Esophagus squamous epithelium (tissue), 4 donors: ENCODE data around the gene SZT2.

ENCODE experiments used
- CTCF ChIP-seq, 6 experiments: fragments of 450-650 bp in 4 of 6; fragments of 200-600 bp in 2 of 6; sonication (generic) in 2 of 6; IDR thresholded peaks; one replicate each; pipeline ENCODE4 v1.5.1; 2016 to 2019; ENCODE audit warnings: antibody characterized with exemption in 6 of 6, mild to moderate bottlenecking in 4 of 6, moderate library complexity in 4 of 6
- POLR2A ChIP-seq, 4 donors: fragments of 450-650 bp; IDR thresholded peaks; one replicate each; pipeline ENCODE4 v1.6.1; 2017; ENCODE audit warnings: antibody characterized with exemption in 4 of 4, mild to moderate bottlenecking in 4 of 4, moderate library complexity in 3 of 4

GRCh38 chr1:43396059-43396458, 6.4 kb downstream of the SZT2 start:
- TF ChIP-seq CTCF (IDR thresholded peaks at IDR 0.05), result no peak
- TF ChIP-seq POLR2A (IDR thresholded peaks at IDR 0.05), result no peak
